ENCODE data around the gene CRTAC1.
"Not testable (repeated sequence)": the region's sequence is repeated elsewhere in the genome, so short reads cannot be mapped to it uniquely, and the experiment has no call there.

GRCh38 chr10:97842114-97842513, 188.3 kb downstream of the CRTAC1 start:
- TF ChIP-seq CTCF (IDR thresholded peaks at IDR 0.05; ENCODE audit: insufficient read depth, low read depth, low read length); EZH2 (IDR thresholded peaks at IDR 0.05; ENCODE audit: insufficient read depth, low read length): not testable (repeated sequence)

All from astrocyte (in vitro differentiated cells and primary cell).